Esophagus squamous epithelium (tissue), 4 donors: ENCODE measurements around the gene RAB23.

Experiments
- POLR2A ChIP-seq, 4 donors: fragments of 450-650 bp; IDR thresholded peaks; one replicate each; pipeline ENCODE4 v1.6.1; 2017; ENCODE audit warnings: antibody characterized with exemption in 4 of 4, mild to moderate bottlenecking in 4 of 4, moderate library complexity in 3 of 4
- TF ChIP-seq, protein P1 (sequence below), 6 experiments: fragments of 450-650 bp in 4 of 6; fragments of 200-600 bp in 2 of 6; sonication (generic) in 2 of 6; IDR thresholded peaks; one replicate each; pipeline ENCODE4 v1.5.1; 2016 to 2019; ENCODE audit warnings: antibody characterized with exemption in 6 of 6, mild to moderate bottlenecking in 4 of 6, moderate library complexity in 4 of 6

DNA sequence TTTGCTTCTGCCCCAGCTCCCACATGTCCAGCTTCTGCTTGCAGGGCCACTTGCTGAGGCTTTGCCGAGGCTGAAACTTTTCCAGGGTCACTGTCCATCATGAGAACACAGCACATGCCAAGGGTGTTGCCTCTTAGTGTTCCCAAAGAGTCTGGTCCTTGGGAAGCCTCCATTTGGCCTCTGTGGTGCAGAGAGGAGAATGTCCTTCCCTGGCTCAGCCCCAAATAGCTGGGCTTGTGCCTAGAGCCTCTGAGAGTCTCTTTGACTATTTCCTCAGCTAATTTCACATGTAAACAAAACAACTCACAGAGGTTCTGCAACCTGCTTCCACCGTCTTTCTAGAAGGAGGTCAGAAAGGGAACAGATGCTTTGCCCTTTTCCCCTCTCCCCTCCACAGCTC is 40.4 kb upstream of the RAB23 start:
- TF ChIP-seq, protein P1, sequence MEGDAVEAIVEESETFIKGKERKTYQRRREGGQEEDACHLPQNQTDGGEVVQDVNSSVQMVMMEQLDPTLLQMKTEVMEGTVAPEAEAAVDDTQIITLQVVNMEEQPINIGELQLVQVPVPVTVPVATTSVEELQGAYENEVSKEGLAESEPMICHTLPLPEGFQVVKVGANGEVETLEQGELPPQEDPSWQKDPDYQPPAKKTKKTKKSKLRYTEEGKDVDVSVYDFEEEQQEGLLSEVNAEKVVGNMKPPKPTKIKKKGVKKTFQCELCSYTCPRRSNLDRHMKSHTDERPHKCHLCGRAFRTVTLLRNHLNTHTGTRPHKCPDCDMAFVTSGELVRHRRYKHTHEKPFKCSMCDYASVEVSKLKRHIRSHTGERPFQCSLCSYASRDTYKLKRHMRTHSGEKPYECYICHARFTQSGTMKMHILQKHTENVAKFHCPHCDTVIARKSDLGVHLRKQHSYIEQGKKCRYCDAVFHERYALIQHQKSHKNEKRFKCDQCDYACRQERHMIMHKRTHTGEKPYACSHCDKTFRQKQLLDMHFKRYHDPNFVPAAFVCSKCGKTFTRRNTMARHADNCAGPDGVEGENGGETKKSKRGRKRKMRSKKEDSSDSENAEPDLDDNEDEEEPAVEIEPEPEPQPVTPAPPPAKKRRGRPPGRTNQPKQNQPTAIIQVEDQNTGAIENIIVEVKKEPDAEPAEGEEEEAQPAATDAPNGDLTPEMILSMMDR (IDR thresholded peaks at IDR 0.05): no peak
- no peak for TF ChIP-seq POLR2A (IDR thresholded peaks at IDR 0.05)
